Calu3 (cell line): ENCODE measurements around the gene SLC5A1. TPM values are rescaled to one million over a fixed set of nuclear protein-coding genes. Genes with fewer than 3 reads are reported as not detected.
"Not testable (repeated sequence)": the region's sequence is repeated elsewhere in the genome, so short reads cannot be mapped to it uniquely, and the experiment has no call there.

Source experiments
- BruUV-seq: library from RNA; stranded (reverse); fragments of 400-500 nt; replicated peaks from 2 replicates; lab custom pipeline; 2021; lab: Mats Ljungman, UMichigan
- CTCF ChIA-PET: fragments of 300-600 bp; sonication (Branson Sonifier 250); formaldehyde crosslinking; loops from one replicate; lab custom pipeline; 2022; ENCODE audit warnings: antibody characterized with exemption; lab: Charles Lee
- DNase-seq: peaks from one replicate; pipeline ENCODE4 v3.0.0; 2022
- H3K27ac Mint-ChIP-seq: one replicate; pipeline ENCODE4 v1.8.0; 2022; ENCODE audit warnings: mixed read lengths; ENCODE audit not compliant: unreplicated experiment
- H3K27me3 Mint-ChIP-seq: one replicate; pipeline ENCODE4 v1.8.0; 2022; ENCODE audit warnings: mixed read lengths; ENCODE audit not compliant: unreplicated experiment
- H3K36me3 Mint-ChIP-seq: one replicate; pipeline ENCODE4 v1.8.0; 2022; ENCODE audit warnings: mild to moderate bottlenecking, moderate library complexity, mixed read lengths; ENCODE audit not compliant: insufficient read depth, unreplicated experiment
- H3K4me1 Mint-ChIP-seq: one replicate; pipeline ENCODE4 v1.8.0; 2022; ENCODE audit warnings: mild to moderate bottlenecking, low read depth, mixed read lengths; ENCODE audit not compliant: unreplicated experiment
- H3K4me3 Mint-ChIP-seq: one replicate; pipeline ENCODE4 v1.8.0; 2022; ENCODE audit warnings: mild to moderate bottlenecking, low read depth, moderate library complexity, mixed read lengths; ENCODE audit not compliant: unreplicated experiment
- H3K9me3 Mint-ChIP-seq: one replicate; pipeline ENCODE4 v1.8.0; 2022; ENCODE audit warnings: low read depth, mixed read lengths; ENCODE audit not compliant: unreplicated experiment
- intact Hi-C: fragments of 100-400 bp; cut with micrococcal nuclease; formaldehyde crosslinking; loops from one replicate; pipeline ENCODE4 v1.10.0; 2022; ENCODE audit not compliant: unreplicated experiment
- total RNA-seq: library from RNA; stranded (reverse); gene quantifications from 2 replicates; pipeline ENCODE4 v1.2.3, GENCODE V29; 2022
- TF ChIP-seq, protein P1 (sequence below): fragments of 200-600 bp; IDR thresholded peaks from one replicate; pipeline ENCODE4 v1.8.0; 2022; ENCODE audit warnings: antibody characterized with exemption; ENCODE audit not compliant: unreplicated experiment

SLC5A1 gene
- total RNA-seq, 1 experiment from 2014 or later = 8.6 TPM

DNA sequence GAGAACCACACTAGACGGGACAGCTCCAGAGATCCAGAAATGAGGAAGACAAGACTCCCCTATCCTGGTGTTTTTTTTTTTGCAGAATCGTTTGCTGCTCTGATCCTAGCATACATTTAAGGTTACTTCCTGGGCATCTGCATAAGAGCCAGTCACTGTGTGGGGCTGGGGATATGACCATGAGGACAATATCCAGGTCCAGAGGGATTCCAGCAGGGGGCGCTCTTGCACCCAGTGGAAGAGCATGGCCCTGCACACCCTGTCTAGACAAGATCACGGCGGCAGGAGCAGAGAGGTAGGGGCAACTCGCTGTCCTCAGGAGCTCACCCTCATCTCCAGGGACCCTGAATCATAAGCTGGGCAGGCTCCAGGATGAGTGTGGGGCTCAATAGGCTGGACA is 97.6 kb downstream of the SLC5A1 start:
- H3K27me3 Mint-ChIP-seq = peaks cover 37% of the 10 kb centered on the region
- H3K4me3 Mint-ChIP-seq, H3K27ac Mint-ChIP-seq, intact Hi-C loops, DNase-seq, H3K9me3 Mint-ChIP-seq, BruUV-seq, CTCF ChIA-PET: not testable (repeated sequence)
- peaks cover 18% of the 10 kb centered on the region for H3K36me3 Mint-ChIP-seq
- peaks cover 16% of the 10 kb centered on the region for H3K4me1 Mint-ChIP-seq
- TF ChIP-seq, protein P1, sequence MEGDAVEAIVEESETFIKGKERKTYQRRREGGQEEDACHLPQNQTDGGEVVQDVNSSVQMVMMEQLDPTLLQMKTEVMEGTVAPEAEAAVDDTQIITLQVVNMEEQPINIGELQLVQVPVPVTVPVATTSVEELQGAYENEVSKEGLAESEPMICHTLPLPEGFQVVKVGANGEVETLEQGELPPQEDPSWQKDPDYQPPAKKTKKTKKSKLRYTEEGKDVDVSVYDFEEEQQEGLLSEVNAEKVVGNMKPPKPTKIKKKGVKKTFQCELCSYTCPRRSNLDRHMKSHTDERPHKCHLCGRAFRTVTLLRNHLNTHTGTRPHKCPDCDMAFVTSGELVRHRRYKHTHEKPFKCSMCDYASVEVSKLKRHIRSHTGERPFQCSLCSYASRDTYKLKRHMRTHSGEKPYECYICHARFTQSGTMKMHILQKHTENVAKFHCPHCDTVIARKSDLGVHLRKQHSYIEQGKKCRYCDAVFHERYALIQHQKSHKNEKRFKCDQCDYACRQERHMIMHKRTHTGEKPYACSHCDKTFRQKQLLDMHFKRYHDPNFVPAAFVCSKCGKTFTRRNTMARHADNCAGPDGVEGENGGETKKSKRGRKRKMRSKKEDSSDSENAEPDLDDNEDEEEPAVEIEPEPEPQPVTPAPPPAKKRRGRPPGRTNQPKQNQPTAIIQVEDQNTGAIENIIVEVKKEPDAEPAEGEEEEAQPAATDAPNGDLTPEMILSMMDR = peak; percentile 53

DNA sequence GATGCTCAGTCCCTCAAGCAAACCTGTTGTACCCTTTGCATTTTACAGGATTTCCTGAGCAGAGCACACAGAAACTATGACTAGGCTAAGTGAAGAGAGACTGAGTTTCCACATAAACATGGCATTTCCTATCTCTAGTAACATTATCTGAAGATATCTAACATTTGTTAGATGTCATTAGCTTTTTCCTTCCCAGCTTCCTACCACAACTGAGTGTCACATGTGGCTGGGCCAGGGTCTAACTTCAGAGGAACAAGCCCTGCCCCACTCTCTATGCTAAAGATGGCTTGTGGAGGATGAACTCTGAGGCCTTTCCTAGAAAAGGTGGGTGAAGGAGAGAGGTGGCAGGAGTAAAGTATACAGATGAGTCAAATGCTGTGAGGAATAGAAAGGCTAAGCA is 99.5 kb downstream of the SLC5A1 start:
- CTCF ChIA-PET = no interaction called here
- BruUV-seq = no TSS peak
- TF ChIP-seq, protein P1 = no peak

DNA sequence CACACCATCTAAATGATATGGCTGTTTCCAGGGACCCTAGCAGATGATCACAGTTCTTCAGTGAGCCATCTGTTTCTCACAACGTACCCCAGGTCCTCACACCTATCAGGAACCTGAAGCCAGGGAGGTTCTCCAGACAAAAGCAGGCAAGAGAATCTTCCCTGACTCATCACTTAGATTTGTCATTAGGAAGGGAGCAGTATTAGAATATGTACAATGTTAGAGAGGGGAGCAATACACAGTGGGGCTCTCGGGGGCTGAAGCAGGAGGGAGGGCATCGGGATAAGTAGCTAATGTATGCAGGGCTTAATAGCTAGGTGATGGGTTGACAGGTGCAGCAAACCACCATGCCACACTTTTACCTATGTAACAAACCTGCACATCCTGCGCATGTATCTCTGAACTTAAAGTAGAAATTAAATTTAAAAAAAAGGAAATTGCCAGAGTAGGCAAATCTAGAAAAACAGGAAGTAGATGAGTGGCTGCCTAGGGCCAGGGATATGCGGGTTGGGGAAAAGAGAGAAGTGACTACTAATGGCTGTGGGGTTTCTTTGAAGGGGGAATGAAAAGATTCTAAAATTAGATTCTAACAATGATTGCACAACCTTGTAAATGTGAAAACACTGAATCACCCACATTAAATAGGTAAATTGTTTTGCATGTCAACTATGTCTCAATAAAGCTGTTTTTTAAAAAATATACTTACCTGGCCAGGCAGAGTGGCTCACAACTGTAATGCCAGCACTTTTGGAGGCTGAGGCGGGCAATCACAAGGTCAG is 101.6 kb downstream of the SLC5A1 start:
- TF ChIP-seq, protein P1 = no peak
- no peak for DNase-seq
- H3K27ac Mint-ChIP-seq = no peak overlapping the region
- CTCF ChIA-PET = no interaction called here
- no peaks in the 10 kb centered on the region for H3K36me3 Mint-ChIP-seq
- no peak overlapping the region for H3K4me3 Mint-ChIP-seq
- H3K4me1 Mint-ChIP-seq = no peaks in the 10 kb centered on the region
- intact Hi-C loops = no loop called here
- H3K27me3 Mint-ChIP-seq = peaks cover 50% of the 10 kb centered on the region
- peaks cover 3% of the 10 kb centered on the region for H3K9me3 Mint-ChIP-seq
- BruUV-seq = no TSS peak

More for the DNA sequence above, 99.5 kb downstream of the SLC5A1 start:
- DNase-seq = no peak
- Mint-ChIP-seq H3K36me3 (peaks cover 14% of the 10 kb centered on the region), H3K9me3 (peaks cover 3% of the 10 kb centered on the region), H3K27ac (no peak overlapping the region), H3K4me1 (peaks cover 5% of the 10 kb centered on the region), H3K4me3 (no peak overlapping the region), H3K27me3 (peaks cover 37% of the 10 kb centered on the region)
- intact Hi-C loops = no loop called here

GRCh38 chr22:32147128-32147527 is 104.1 kb downstream of the SLC5A1 start:
- H3K27me3 Mint-ChIP-seq = peaks cover 41% of the 10 kb centered on the region
- BruUV-seq, DNase-seq, H3K4me1 Mint-ChIP-seq, H3K4me3 Mint-ChIP-seq, H3K27ac Mint-ChIP-seq, H3K9me3 Mint-ChIP-seq, H3K36me3 Mint-ChIP-seq, intact Hi-C loops, CTCF ChIA-PET: not testable (repeated sequence)

DNA sequence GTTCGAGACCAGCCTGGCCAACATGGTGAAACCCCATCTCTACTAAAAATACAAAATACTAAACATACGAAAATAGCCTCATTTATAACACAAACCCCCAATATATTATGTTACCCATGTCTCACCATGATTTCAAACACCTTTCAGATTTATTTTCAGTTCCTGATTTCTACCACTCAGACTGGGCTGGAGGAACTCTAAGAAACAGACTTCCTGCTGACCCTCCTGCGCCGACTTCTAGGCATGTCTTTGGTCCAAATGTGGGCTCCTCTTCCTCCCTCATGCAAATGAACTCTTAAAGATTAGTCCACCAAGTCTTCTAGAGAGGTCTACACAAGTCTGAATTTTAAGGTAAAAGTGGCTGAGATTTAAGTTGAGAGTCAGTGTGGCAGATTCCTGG is 105.3 kb downstream of the SLC5A1 start:
- H3K27ac Mint-ChIP-seq, H3K9me3 Mint-ChIP-seq, BruUV-seq, DNase-seq, intact Hi-C loops, H3K4me1 Mint-ChIP-seq, CTCF ChIA-PET, H3K36me3 Mint-ChIP-seq, H3K4me3 Mint-ChIP-seq: not testable (repeated sequence)
- peaks cover 39% of the 10 kb centered on the region for H3K27me3 Mint-ChIP-seq

- H3K27ac Mint-ChIP-seq, H3K9me3 Mint-ChIP-seq, H3K36me3 Mint-ChIP-seq, intact Hi-C loops, CTCF ChIA-PET, DNase-seq, BruUV-seq, H3K4me3 Mint-ChIP-seq, H3K4me1 Mint-ChIP-seq: not testable (repeated sequence)
- H3K27me3 Mint-ChIP-seq = peaks cover 45% of the 10 kb centered on the region
These were observed 107.6 kb downstream of the SLC5A1 start for GRCh38 chr22:32150647-32151046.

DNA sequence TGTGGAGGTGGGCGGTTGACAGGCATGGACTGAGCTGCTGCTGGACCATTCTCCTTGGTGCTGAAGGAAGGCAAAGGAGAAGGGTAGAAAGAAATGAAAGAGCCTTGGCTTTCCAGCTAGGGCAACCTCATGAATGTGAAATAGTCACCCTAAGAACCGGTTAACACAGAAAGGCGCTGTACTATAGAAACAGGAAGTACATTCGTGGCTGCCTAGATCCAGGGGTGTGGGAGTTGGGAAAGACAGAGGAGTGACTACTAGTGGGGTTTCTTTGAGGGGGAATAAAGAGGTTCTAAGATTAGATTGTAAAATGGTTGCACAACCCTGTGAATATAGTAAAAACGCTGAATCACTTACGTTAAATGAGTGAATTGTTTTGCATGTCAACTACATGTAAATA is 108.6 kb downstream of the SLC5A1 start:
- CTCF ChIA-PET, H3K4me1 Mint-ChIP-seq, H3K9me3 Mint-ChIP-seq, H3K27ac Mint-ChIP-seq, intact Hi-C loops, H3K4me3 Mint-ChIP-seq, DNase-seq, H3K36me3 Mint-ChIP-seq, BruUV-seq: not testable (repeated sequence)
- peaks cover 52% of the 10 kb centered on the region for H3K27me3 Mint-ChIP-seq
